K562 (cell line): ENCODE results near the gene MEIS2. TPM values are rescaled to one million over a fixed set of nuclear protein-coding genes. Genes with fewer than 3 reads are reported as not detected.

Experiments used
- ATAC-seq: fragments of 200-7000 bp; cut with Tn5 transposase; 3 replicates; pipeline ENCODE4 v1.9.1; 2020; ENCODE audit warnings: moderate library complexity
- BruUV-seq: library from RNA; stranded (reverse); fragments of 400-500 nt; replicated peaks from 2 replicates; lab custom pipeline; 2021; lab: Mats Ljungman, UMichigan
- CTCF ChIA-PET: fragments of 300-600 bp; formaldehyde crosslinking; extraction: SDS; loops from one replicate; lab custom pipeline; 2021; ENCODE audit warnings: low intra/inter-chr PET ratio; lab: Yijun Ruan, JAX
- POLR2A ChIA-PET: fragments of 300-600, 350-650 bp; sonication (Branson Sonifier 250); formaldehyde crosslinking; extraction: SDS; loops from one replicate; lab custom pipeline; 2021; ENCODE audit warnings: antibody characterized with exemption, inconsistent platforms; lab: Yijun Ruan, JAX
- DNase-seq, 4 experiments: peaks; one replicate each; pipeline versions ENCODE4 v3.0.0 to v3.0.0-alpha.2; 2011 to 2018; ENCODE audit warnings: low spot score in 3 of 4, mixed read lengths in 3 of 4; ENCODE audit errors: extremely low read depth in 1 of 4
- FAIRE-seq: peaks from 2 replicates; lab custom pipeline; 2011; peaks lifted over from hg19 to GRCh38; lab: Jason Lieb, UNC
- H2AFZ ChIP-seq: 2 replicates; pipeline ENCODE4 v1.6.0; 2011; ENCODE audit warnings: low read depth, low read length, control low read depth, inconsistent platforms
- H3K27ac ChIP-seq: fragments of 200-600 bp; 3 replicates; pipeline ENCODE4 v1.8.0; 2011; ENCODE audit warnings: low read depth, mild to moderate bottlenecking, control low read depth, inconsistent platforms, low read length, moderate library complexity, mixed read lengths; ENCODE audit errors: extremely low read depth
- H3K27me3 ChIP-seq, 2 experiments: fragments of 300-600 bp in 1 of 2; 2 replicates in 1 of 2; 3 replicates in 1 of 2; pipeline versions ENCODE4 v1.6.0 to v1.8.0; 2011; ENCODE audit warnings: inconsistent platforms in 2 of 2, low read length in 2 of 2, mild to moderate bottlenecking in 1 of 2, mixed read lengths in 1 of 2, moderate library complexity in 1 of 2; ENCODE audit not compliant: control insufficient read depth in 2 of 2, insufficient read depth in 2 of 2
- H3K36me3 ChIP-seq: fragments of 300-600 bp; 3 replicates; pipeline ENCODE4 v1.8.0; 2011; ENCODE audit warnings: mild to moderate bottlenecking, low read length, inconsistent platforms; ENCODE audit not compliant: control insufficient read depth, insufficient read depth
- H3K4me1 ChIP-seq, 2 experiments: fragments of 200-600 bp in 1 of 2; replicated peaks in 1 of 2; 2 replicates in 1 of 2; 3 replicates in 1 of 2; pipeline versions ENCODE4 v1.5.1 to v1.8.0; 2011; ENCODE audit warnings: inconsistent platforms in 2 of 2, low read length in 2 of 2, mild to moderate bottlenecking in 1 of 2, mixed read lengths in 1 of 2, moderate library complexity in 1 of 2; ENCODE audit not compliant: control insufficient read depth in 2 of 2, insufficient read depth in 2 of 2
- H3K4me2 ChIP-seq: 2 replicates; pipeline ENCODE4 v1.6.1; 2011; ENCODE audit warnings: low read length, control low read depth, inconsistent platforms, mixed read lengths; ENCODE audit not compliant: insufficient read depth
- H3K4me3 ChIP-seq: fragments of 200-600 bp; sonication (generic), shearing (Covaris generic); 2 replicates; pipeline ENCODE4 v1.5.1; 2016; ENCODE audit warnings: control low read depth, inconsistent platforms
- H3K79me2 ChIP-seq: fragments of 200-600 bp; 3 replicates; pipeline ENCODE4 v1.8.0; 2011; ENCODE audit warnings: low read length, inconsistent platforms; ENCODE audit not compliant: control insufficient read depth, insufficient read depth
- H3K9ac ChIP-seq, 2 experiments: 2 replicates each; pipeline versions ENCODE4 v1.6.0 to v1.6.1; 2011; ENCODE audit warnings: low read depth in 2 of 2, low read length in 2 of 2, control low read depth in 1 of 2, inconsistent platforms in 1 of 2, mild to moderate bottlenecking in 1 of 2, mixed read lengths in 1 of 2; ENCODE audit not compliant: insufficient read depth in 1 of 2
- H3K9me1 ChIP-seq: one replicate; pipeline ENCODE4 v1.6.0; 2011; ENCODE audit warnings: inconsistent platforms, mild to moderate bottlenecking, low read length, moderate library complexity; ENCODE audit not compliant: control insufficient read depth, insufficient read depth
- H3K9me3 ChIP-seq: replicated peaks from 2 replicates; pipeline ENCODE4 v1.5.1; 2011; ENCODE audit warnings: low read depth, low read length, inconsistent platforms; ENCODE audit not compliant: control insufficient read depth, insufficient read depth
- H4K20me1 ChIP-seq: replicated peaks from 2 replicates; pipeline ENCODE4 v1.6.1; 2011; ENCODE audit warnings: low read length, inconsistent platforms, mixed read lengths; ENCODE audit not compliant: control insufficient read depth, insufficient read depth
- ATF1 ChIP-seq, 2 experiments: fragments of 450-650 bp in 1 of 2; IDR thresholded peaks; 2 replicates each; pipeline ENCODE4 v1.6.1; 2016; ENCODE audit warnings: missing compliant biosample characterization in 1 of 2, missing genetic modification characterization in 1 of 2
- HBP1 ChIP-seq: fragments of 450-650 bp; formaldehyde crosslinking; IDR thresholded peaks from 2 replicates; pipeline ENCODE4 v1.4.0; 2022; ENCODE audit warnings: missing genetic modification characterization
- KHSRP ChIP-seq: fragments of 450-650 bp; IDR thresholded peaks from 2 replicates; pipeline ENCODE4 v1.6.1; 2017
- LEF1 ChIP-seq: fragments of 450-650 bp; IDR thresholded peaks from 2 replicates; pipeline ENCODE4 v1.6.1; 2016; ENCODE audit warnings: mild to moderate bottlenecking
- NCOA1 ChIP-seq: fragments of 450-650 bp; IDR thresholded peaks from 2 replicates; pipeline ENCODE4 v1.6.1; 2016; ENCODE audit warnings: low read depth
- PHF8 ChIP-seq: fragments of 200-600 bp; sonication (generic); IDR thresholded peaks from 2 replicates; pipeline ENCODE4 v1.6.1; 2012; ENCODE audit warnings: mixed run types, mild to moderate bottlenecking, inconsistent platforms, low read length, moderate library complexity, borderline replicate concordance
- REST ChIP-seq, 2 experiments: fragments of 450-650 bp; formaldehyde crosslinking in 1 of 2; IDR thresholded peaks; 2 replicates each; pipeline versions ENCODE4 v1.4.0 to v1.6.1; 2014 to 2020; ENCODE audit warnings: mild to moderate bottlenecking in 2 of 2, borderline replicate concordance in 1 of 2, low read depth in 1 of 2
- SMC3 ChIP-seq: conservative IDR thresholded peaks from 2 replicates; pipeline ENCODE4 v1.6.1; 2011; ENCODE audit warnings: low read depth, low read length, improper control_type of control experiment; ENCODE audit not compliant: insufficient read depth
- SP1 ChIP-seq: sonication (generic); formaldehyde crosslinking; IDR thresholded peaks from 2 replicates; pipeline ENCODE4 v1.8.1; 2022; ENCODE audit warnings: mild to moderate bottlenecking, missing genetic modification reagents
- SPI1 ChIP-seq: IDR thresholded peaks from 2 replicates; pipeline ENCODE4 v1.6.1; 2011; ENCODE audit warnings: low read depth, low read length, control low read depth, borderline replicate concordance
- ZNF12 ChIP-seq: sonication (generic); formaldehyde crosslinking; IDR thresholded peaks from 2 replicates; pipeline ENCODE4 v1.4.0; 2020; ENCODE audit warnings: mild to moderate bottlenecking, missing genetic modification reagents
- ZNF197 ChIP-seq: fragments of 200-800 bp; sonication (Bioruptor generic); IDR thresholded peaks from 2 replicates; pipeline ENCODE4 v1.6.1; 2016; ENCODE audit warnings: low read depth, missing genetic modification characterization, missing compliant biosample characterization
- WGBS: fragments of 100-300 bp; shearing (Covaris generic); methylation state at CpG from one replicate; pipeline ENCODE4 v1.1.6; 2016; ENCODE audit warnings: low coverage, mixed read lengths; ENCODE audit not compliant: insufficient coverage; ENCODE audit errors: missing lambda C conversion rate; 5-methylcytosine and 5-hydroxymethylcytosine counted together
- in situ Hi-C: fragments of 300-500 bp; cut with MboI; formaldehyde crosslinking; loops from 4 replicates; pipeline ENCODE4 v1.15.0; 2018; ENCODE audit warnings: inconsistent platforms, mixed read lengths
- intact Hi-C: fragments of 100-400 bp; cut with micrococcal nuclease; formaldehyde crosslinking; loops from 2 replicates; pipeline ENCODE4 v1.14.2; 2022
- polyA plus RNA-seq, 8 experiments: library from polyadenylated mRNA; depleted of rRNA in 4 of 8; stranded (reverse) in 5 of 8; unstranded in 3 of 8; fragments of >200 nt; fragmentation: Nextera tagmentation in 2 of 8; fragmentation: Illumina TruSeq in 1 of 8; extraction: Ambion mirVana in 2 of 8; extraction: Trizol in 1 of 8; gene quantifications; 2 replicates each; pipeline versions ENCODE4 v1.2.1 to v1.2.3, GENCODE V29; 2011 to 2014; ENCODE audit warnings: inconsistent platforms in 1 of 8, missing spikeins in 1 of 8
- total RNA-seq, 7 experiments: library from RNA; depleted of rRNA in 6 of 7; stranded (reverse); fragments of >200 nt in 6 of 7; fragmentation: Illumina TruSeq in 2 of 7; extraction: Trizol in 2 of 7; gene quantifications; 2 replicates each; pipeline versions ENCODE4 v1.2.1 to v1.2.3, GENCODE V29; 2011 to 2021; ENCODE audit warnings: low replicate concordance in 1 of 7

MEIS2 gene
- total and polyA plus RNA-seq, 9 of the 15 experiments (the other 6 are each of a cell fraction or from before 2014, with no cell fraction given): 7.5 to 64.2 (median 22.3) TPM

GRCh38 chr15:37017031-37017625 lies 83.2 kb downstream of the MEIS2 start:
- BruUV-seq: no TSS peak
- WGBS: 93% methylated on average over 11 of the region's 11 CpGs
- ATAC-seq (no peak), FAIRE-seq (no peak), DNase-seq (no peak)
- H3K4me1 ChIP-seq: peaks cover 0 to 27% of the 10 kb centered on the region in 2 experiments; a peak in 4 of 5 replicates
- H2AFZ ChIP-seq: no peak overlapping the region
- no peak overlapping the region for H3K27ac ChIP-seq
- H3K27me3 ChIP-seq: no peaks in the 10 kb centered on the region
- peaks cover 13% of the 10 kb centered on the region for H3K36me3 ChIP-seq
- ChIA-PET POLR2A (interaction anchor here (1.3 kb wide), 1 partner anchor 10 kb away, joined by 4 read pairs; no protein-coding TSS in a partner anchor), CTCF (no interaction called here)
- H4K20me1 ChIP-seq: no peaks in the 10 kb centered on the region
- no peaks in the 10 kb centered on the region for H3K9me1 ChIP-seq
- H3K9ac ChIP-seq: no peak overlapping the region
- peaks cover 12% of the 10 kb centered on the region for H3K79me2 ChIP-seq
- H3K9me3 ChIP-seq: no peaks in the 10 kb centered on the region
- no peak overlapping the region for H3K4me2 ChIP-seq
- intact Hi-C loops (no loop called here), in situ Hi-C loops (no loop called here)
- no peak overlapping the region for H3K4me3 ChIP-seq
- TF ChIP-seq ZNF197 (CRISPR knock-in tag) (no peak), PHF8 (no peak), SMC3 (no peak), HBP1 (CRISPR knock-in tag) (no peak), REST (IDR thresholded peaks at IDR 0.05; ENCODE audit: borderline replicate concordance) (no peak), REST (CRISPR knock-in tag; IDR thresholded peaks at IDR 0.05; ENCODE audit: low read depth) (no peak), SP1 (CRISPR knock-in tag) (no peak), ATF1 (CRISPR knock-in tag; IDR thresholded peaks at IDR 0.05) (no peak), ATF1 (tag; IDR thresholded peaks at IDR 0.05) (no peak), LEF1 (no peak), NCOA1 (no peak), SPI1 (no peak), ZNF12 (CRISPR knock-in tag) (no peak), KHSRP (no peak)
